ENCODE data around the gene MYO1D.

MYO1D gene

DNA sequence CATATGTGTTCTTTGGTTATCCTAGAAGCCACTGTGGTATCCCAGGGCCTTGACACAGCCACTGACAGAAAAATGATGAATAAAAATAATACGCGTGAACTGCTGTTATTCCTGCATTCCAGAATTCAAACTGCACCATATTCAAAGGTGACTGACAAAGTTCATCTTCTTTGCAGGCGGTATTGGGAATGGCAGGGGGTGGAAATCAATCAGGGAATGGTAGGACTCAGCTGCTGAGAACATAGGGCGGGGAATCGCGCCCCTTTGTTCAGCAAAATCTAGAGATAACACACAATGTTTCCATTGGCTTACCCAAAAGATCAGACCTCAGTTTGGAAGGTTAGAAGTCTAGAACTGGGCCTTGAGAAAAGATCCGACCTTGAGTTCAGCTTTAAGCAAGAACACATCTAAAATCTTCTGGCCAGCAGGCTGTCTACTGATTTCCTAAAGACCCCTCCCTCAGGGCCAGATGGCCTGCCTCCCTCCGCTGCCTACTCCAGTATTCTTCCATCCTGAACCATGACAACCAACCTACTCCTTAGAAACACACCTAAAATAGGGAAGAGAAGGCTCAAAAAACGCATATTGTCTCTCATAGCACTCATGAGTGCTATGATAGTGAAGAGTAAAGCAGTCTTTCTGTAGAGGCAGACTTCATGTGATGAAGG, 356.1 kb downstream of the MYO1D start:
- DNase-seq = no peak

DNA sequence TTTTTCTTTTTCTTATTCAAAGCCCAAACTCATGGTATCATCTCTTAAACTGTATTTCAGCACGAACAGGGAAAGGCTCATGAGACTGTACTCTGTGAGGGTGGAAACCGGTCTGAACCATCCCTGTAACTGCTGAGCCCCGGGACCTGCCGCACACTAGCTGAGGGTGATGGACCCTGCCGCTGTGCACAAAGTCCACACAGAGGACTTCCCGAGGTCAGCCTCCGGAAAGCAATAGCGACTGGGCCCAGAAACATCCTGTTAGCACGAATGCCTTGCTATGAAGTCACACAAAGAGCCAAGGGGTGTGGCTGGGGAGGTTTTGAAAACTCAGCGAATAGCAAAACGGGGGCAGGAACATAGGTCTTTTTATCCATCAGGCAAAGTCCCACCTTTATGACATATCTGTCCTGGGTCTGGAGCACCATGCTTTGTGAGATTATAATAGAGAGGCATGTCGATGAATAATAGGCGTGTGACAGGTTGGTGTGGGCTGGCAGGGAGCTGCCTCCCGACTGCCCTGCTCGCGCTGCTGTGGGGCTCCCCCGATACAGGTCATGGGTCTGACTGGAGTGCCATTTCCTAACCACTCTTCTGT, 356.7 kb downstream of the MYO1D start:
- peak; percentile 42 for DNase-seq

DNA sequence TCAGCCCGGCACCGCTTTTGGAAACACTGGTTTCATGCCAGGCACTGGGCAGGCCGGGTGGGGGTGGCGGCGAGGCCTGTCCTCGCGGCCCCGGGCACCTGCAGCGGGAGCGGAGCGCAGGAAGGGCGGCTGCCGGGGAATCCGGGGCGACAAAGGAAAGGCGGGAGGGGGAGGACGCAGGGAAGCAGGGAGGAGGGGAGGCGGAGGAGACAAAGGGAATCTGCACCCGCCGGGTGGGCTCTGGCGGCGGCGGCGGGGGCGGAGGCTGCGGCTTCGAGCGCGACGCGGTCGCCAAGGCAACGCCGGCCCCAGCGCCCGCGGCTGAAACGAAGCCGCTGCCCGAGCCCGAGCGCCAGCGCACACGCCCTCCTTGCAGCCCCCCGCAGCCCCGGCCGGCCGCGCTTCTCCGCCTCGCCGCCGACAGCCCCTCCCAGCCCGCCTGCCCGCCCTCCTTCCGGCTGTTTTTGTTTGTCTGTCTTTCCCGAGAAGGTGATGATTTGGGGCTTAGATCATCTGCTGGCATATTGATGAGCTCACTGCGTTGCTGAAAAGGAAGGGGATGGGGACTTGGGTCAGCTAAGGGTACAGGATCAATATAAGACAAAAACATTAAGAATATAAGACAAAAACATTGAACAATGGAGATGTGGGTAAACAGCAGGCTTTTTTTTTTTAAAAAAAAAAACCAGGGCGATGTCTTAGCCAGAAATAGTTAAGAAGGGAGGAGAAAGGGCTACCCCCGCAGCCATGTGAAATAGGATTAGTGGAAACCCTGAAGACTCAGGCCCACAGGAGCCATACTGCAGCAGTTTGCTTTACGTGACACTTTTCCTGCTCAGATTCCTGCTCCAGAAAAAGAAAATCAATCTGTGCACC, 357.5 kb downstream of the MYO1D start:
- DNase-seq = peak; percentile 78

DNA sequence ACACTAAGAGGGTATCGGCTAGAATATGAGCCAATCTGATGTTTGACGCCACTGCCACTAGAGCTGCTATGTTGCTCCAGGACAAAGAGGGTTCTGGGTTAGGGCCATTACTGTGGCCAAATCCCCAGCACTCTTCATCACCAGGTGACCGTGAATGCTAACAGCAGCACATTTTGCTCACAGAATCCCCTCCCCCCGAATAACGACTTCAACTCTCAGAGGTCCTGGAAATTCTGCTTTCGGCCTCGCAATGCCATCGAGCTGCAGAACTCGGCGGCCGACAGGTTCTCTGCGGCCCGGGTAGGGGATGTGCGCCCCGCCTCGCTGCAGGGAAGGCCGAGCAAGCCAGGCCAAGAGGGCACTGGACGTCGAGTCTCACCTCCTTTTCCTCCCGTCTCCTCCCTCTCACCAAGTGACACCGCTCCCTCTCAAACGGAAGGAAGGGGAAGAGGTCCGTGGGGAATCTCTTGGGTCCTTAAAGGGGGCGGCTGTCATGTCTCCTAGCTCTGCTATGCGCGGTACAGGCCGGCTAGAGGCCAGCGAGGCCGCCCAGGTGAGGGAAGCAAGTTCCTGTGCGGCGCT, 358.2 kb downstream of the MYO1D start:
- no peak for DNase-seq

DNA sequence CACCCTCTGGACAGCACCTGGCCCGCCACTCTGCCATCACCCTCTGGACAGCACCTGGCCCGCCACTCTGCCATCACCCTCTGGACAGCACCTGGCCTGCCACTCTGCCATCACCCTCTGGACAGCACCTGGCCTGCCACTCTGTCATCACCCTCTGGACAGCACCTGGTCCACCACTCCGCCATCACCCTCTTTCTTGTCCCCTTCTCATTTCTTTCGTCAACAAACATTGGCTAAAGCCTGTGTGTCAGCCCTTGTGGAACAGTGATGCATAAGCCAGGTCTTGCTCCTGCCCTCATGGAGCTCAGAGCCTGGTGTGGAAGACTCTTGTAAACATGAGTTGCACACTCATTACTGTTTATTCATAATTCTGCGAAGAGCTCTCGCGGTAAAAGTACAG, 358.9 kb downstream of the MYO1D start:
- no peak for DNase-seq

DNA sequence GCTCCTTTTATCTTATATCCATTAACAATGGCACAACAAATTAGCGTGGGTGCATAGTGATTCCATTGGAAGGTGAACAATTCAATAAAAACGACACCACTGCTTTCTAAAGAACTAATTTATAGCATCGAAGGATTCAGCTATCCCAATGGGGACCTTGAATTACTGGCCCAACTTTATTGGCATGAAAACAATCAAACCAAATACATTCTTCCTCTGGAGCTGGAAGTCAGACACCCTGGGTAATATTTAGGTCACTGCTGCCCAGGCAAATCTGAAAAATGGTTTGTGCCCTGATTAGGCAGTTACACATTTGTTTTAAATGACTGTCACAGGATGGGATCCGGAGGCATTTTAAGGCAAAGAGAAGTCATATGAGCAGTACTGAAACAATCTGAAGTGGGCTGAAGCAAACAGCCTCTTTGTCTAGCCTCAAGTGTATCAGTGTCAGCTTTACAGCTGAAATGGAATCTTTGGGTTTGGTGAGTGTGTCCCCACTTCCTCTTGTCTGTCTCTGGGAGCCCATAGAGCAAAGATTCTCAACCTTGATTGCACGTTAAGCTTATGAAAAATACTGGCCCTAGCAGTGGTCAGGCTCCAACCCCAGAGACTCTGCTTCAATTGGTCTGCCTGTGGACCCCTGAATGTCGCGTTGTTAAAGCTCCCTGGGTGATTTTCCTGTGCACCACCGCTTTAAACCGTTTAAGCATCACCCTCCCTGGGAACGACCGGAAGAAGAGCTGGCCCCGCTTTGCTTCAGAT, 359.8 kb downstream of the MYO1D start:
- DNase-seq = no peak

DNA sequence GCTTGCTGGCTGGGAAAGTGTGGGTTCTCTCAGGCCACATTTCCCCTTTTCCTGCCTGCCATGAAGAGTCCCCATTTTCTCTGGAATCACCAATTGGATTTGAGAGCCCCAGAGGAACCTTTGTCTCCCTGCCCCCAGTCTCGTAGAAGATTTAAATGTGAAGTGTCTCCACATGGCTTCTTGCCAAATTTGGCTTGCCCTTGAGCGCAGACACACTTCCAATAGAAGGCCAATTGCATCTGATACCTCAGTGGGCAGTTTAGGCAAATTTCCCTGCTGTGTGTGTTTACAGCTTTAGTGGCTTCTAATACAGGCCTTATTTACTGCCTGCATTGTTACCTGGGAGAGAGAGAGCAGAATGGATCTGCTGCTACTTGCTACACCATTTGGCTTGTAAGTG, 360.5 kb downstream of the MYO1D start:
- peak; percentile 60 for DNase-seq

DNA sequence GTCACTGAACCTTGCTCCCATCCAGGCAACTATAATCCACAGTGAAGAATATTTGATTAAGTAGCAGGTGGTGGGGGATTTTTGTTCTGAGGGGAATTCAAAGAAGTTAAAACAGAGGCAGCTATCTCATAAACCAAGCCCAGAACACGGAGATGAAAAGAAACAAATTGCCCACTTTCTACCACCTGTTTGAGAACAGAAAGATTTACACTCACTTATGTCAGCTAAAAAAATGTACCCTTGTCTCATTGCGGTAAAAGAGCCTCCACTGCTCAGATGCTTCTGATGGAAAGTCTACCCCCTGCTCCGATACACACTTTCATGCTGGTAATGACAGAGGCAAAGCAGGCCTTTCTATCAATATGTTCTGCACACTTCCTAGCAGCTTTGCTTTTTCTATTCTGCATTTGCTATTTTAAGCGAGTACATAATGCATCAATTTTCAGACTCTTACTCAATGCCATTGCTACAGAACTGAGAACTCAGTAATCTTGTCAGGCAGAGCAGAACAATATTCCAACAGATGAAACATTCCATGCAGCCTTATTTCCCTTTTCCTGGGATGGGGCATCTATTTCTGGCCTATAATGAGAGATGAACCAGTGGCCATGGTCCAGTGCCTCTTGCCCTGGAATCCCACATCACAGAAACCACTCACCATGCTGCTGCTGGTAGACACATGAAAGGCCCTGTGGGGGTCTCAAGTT, 361.1 kb downstream of the MYO1D start:
- no peak for DNase-seq

DNA sequence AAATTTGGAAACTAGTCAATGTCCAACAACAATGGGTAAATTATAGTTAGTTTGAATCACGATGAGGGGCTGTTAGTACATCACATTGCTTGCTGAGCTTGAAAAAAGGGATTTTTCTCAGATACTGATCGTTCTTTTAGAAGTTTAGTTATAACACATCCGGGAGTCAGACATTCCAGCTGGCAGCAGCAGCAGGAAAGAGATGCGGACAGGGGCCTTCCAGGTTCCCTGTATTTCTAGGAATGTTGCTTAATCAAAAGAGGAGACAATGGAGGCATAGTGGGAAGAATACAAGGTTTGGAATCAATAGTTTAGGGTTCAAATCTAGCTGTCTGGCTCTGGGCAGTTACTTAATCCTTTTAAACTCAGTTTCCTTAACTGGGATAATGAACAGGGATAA, 362.3 kb downstream of the MYO1D start:
- no peak for DNase-seq

DNA sequence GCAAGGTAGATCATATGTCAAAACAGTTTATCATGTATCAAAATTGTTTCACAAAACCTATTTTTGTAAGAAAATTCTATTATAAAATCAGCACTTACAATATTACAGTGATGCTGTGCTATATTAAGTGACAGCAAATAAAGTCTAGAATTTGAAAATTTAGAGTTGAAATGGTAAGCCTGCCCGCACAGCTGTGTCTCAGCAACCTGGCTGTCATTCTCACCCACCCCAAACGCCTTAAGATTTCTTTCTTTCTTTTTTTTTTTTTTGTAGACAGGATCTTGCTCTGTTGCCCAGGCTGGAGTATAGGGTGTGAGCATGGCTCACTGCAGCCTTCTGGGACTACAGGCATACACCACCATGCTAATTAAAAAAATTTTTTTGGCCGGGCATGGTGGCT, 363.3 kb downstream of the MYO1D start:
- no peak for DNase-seq

DNA sequence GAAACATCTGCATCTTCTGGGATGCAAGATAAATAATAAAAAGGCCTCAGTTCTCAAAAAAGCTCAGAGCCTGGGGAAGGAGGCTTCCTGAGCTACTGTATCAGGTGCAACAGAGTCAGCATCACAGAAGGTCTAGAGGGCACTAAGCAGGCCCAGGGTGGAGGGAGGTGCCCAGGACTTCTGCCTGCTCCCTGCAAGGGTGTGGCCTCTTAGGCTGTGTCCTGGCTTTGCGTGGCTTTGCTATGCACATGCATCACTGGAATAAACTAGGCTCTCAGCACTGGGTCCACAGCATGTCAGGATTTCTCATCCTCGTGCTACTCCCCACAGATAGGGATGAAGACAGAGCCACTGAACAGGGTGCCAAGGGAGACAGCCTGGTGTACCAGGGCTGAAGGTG, 364.6 kb downstream of the MYO1D start:
- DNase-seq = no peak

DNA sequence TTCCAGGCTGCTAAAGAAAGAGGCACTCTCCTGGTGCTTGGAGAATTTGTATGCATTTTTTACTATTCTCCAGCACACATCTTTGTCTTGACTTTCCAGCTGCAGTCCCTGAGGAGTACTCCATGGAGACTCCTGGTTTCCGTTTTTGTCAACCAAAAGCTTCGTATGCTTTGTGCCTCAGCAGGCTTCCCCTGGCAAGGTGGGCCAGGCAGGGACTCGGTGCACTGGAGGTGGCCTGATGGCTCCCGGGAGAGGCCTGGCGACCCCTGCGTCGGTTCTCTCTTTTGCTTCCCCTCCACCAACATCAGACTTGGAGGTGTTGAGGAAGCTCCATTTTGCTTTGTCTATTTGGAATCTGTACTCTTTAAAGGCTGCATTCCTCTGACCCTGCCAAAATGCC, 366.5 kb downstream of the MYO1D start:
- DNase-seq = no peak

DNA sequence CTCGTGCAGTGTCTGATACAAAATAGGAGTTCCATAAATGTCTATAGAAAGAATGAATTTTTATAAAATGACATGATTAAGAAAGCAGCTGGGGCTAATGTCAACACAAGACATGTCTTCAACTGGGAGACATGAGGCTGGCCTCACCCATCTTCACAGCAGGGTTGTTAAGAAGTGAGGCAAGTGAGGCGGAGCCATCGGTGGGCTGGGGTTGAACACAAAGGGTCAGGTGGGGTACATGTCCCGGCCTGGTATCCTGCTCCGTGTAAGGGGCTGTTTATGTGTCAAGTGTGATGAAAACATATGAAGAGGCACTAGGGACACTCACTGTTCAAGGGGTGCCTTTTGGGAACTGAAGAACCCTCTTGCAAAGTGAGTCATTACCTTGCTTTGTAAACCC, 368.0 kb downstream of the MYO1D start:
- DNase-seq = no peak

DNA sequence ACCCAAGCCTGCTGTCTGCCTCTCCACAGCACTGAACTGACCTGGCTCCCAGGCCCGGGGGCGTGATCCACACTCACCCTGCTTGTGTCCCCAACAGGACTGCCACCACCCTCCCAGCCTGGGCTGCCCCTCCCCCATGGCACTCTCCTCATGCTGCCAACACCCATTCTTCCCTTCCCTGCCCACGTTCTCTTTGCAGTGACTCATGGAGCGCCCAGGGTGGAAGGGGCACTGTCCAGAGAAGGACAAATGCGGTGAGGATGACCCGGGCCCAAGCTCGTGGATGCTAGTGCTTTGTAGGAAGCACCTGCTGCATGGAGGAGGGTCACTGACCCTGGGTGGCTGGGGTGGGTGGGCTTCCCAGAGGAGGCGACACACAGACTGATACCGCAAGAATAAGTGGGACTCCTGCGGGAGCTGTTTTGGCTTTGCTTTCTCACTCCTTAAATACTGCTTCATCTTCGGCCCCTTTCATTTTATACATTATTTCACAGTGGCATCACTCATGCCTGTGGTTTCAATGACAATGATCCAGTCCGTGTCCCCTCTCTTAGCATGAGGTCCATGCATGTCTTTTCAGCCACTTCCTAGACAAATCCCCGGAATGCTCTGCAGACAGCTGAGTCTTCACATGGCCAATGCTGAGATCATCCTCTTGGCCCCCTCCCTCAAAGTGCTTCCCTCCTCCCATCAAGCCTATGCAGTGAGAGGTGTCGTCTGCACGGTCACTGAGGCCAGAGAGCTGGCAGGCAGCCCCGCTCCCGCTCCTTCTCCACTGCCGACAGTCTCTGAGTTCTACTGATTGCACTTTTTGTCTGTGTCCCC, 372.5 kb downstream of the MYO1D start:
- no peak for DNase-seq

DNA sequence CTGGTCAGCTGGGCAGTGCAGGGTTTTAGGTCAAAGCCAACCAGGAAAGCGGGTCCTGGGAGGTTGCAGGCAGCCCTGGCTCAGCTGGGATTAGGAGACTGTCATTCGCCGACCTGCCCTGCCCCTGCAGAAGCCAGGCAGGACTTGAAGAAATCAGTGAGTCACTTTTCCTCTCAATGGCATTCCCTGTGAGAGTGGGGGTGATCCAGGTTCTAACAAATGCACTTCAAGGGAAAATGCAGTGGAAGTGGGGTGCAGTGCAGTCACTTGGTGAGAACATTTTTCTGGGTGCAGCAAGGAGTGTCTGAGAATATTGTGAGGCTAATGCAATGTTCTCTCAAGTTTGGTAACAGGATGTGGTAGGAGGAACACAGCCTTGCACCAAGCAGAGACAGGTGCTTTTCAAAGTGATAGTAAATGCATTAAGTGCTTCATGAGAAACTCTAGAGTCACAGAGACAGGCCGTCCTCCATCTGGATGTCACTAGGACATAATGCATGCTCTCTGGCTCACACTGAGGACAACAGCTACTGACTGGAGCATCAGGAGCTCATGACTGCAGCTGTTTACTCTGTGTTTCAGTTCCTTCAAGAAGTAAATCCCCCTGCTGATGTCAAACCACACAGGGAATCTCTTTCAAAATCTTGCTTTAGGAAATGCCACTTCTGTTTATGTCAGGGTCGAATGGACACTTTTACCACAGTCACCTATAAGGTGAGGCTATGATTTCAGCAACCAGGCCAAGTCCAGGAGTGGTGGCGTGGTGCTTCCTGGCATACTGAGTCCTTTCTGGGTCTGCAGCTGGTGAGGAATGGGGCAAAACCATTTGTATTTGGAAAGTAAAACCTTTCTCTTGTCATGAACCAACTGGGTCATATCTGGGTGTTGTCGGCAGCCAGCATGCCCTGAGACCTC, 373.4 kb downstream of the MYO1D start:
- DNase-seq = no peak

DNA sequence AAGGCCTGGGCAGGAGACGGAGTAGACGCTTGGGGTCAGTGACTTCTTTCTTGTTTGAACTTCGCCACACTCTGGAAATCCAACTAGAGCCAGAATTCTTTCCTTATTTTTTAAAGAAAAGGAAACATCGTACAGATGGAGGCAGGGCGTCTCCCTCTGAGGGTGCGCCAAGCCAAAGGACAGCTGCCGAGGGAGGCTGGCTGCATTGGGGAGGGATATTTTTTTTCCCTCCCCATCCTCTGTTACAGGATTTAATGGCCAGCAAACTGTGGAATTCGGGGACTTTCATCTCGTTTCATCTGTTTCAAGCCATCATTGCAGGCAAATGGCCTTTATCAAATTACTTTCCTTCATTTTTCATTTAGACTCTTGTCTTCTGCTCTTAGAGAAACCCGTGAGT, 374.2 kb downstream of the MYO1D start:
- DNase-seq = no peak

DNA sequence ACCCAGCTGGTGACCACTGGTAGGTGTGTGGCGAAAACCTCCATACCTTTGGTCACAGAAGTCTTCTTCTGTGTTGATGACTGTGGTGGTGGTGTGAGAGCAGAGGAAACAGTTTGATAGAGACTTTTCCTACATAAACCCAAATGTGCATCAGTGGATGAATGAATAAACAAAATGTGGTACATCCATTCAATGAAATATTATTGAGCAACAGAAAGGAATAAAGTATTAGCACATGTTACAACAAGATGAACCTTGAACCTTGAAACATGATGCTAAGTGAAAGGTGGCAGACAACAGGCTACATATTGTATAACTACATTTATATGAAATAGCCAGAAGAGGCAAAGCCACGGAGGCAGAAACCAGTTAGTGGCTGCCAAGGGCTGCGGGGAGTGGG, 374.9 kb downstream of the MYO1D start:
- DNase-seq = no peak

DNA sequence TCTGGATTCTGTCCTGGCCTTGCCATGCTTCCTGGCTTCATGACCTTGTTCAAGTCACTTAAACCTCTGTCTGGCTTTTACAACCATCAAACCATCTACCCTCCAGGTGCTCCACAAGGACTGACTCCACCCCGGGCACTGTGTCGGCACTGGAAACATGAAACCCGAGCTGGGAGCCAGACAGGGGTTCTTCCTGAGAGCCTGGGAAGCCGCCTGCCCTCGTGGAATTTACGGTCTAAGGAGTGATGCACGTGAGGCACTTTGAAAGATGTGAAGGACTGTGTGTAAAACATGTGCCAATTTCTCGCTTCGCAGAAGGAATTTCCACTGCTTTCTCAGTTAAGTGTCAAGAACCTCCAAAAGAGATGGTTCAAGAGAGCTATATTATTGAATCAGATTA, 378.5 kb downstream of the MYO1D start:
- no peak for DNase-seq

DNA sequence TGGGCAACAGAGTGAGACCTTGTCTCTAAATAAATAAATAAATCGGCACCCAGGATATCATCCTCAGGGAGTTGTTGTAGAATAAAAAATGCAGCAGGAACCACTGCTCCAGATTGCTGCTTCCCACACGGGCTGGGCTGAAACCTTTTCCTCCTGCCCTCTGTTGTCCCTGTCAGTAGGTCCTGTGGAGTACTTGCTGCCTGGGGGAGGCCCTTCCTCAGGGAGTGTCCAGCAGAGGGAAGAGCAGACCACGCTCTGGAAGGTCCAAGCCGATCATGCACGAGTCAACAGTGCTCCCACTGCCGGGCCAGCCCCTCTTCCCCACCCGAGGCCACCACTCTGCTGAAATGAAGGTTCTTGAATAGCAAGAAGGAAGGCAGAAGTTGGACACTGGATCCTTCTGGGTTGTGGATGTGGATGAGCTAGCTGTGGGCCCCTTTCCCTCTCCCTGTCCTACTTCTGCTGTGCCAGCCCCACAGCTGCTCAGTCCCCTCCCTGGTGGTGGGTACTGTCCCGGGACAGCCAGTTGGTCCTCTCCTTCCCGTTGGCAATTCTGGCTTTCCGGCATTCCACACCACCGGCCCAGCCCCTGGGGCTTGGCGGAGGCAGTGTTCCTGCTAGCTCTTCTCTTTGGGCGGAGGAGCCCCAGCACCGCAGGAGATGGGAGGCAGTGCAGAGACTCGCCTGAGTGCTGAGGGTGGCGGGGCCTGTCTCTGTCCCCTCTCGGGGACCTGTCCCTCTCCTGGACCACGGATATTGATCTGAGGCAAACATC, 379.3 kb downstream of the MYO1D start:
- DNase-seq = no peak
